ENCODE measurements around the gene OR1M1.
"Not testable (repeated sequence)": the region's sequence is repeated elsewhere in the genome, so short reads cannot be mapped to it uniquely, and the experiment has no call there.

OR1M1 gene

GRCh38 chr19:9071720-9072119 lies 15.1 kb upstream of the OR1M1 start:
- DNase-seq; in situ Hi-C loops (cut with MboI; ENCODE audit: low pct_unique_long_range_greater_than_20kb, low sequenced_read_pairs): not testable (repeated sequence)

DNA sequence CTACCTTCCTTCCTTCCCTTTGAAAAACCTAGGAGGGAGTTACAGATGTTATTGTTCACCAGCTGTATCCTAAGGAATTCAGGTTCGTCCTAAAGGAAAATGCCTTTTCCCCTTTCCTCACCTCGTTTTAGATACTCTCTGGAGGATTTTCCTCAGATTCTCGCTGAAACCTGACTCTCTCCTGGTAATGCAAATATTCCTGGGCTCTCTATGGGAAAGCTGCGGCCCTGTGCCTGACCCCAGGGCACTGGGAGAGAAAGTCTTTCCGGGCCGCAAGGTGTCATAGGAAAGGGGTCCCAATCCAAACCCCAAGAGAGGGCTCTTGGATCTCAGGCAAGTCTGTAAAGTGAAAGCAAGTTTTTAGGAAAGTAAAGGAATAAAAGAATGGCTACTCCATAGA lies 13.1 kb upstream of the OR1M1 start:
- DNase-seq = no peak
- in situ Hi-C loops (cut with MboI; ENCODE audit: low pct_unique_long_range_greater_than_20kb, low sequenced_read_pairs) = no loop called here

DNA sequence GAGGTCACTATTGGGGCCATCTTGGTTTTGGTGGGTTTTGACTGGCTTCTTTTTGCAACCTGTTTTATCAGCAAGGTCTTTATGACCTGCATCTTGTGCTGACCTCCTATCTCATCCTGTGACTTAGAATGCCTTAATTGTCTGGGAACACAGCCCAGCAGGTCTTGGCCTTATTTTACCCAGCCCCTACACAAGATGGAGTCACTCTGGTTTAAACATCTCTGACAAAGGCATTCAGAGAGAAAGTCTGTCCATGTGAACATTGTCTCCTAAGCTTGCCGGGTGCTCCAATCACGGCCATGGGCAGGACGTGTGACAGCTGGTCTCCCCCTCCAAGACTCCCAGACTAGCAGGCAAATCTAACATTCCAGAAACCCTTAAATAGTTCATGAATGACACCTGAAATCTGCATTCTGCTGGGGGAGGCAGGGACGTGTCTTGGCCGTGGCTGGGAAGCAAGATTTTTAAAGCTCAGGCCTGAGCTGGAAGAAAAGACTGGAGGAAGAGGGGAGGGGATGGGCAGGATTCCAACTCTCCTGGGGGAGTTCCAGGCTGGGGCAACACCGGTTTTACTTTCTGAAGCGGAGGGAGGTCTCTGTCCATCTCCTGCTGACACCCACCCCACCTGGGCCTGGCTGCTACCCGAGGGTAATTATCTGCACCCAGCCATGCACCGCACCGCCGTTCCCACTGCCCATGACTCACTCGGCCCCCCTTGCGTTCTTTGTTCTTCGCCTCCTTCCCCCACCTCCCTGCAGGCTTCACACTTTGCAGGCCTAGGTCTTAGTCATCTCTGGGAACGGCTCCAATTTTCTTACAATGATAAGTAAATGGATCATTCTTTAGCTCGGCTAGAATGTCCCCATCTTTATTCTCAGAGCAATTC lies 11.6 kb upstream of the OR1M1 start:
- peak; percentile 56 for DNase-seq
- in situ Hi-C loops (cut with MboI; ENCODE audit: low pct_unique_long_range_greater_than_20kb, low sequenced_read_pairs) = no loop called here

- in situ Hi-C loops (cut with MboI; ENCODE audit: low pct_unique_long_range_greater_than_20kb, low sequenced_read_pairs) = no loop called here
- DNase-seq = no peak
Observed at GRCh38 chr19:9076901-9077300, 10.0 kb upstream of the OR1M1 start.

GRCh38 chr19:9078651-9079050 lies 8.2 kb upstream of the OR1M1 start:
- DNase-seq = no peak
- in situ Hi-C loops (cut with MboI; ENCODE audit: low pct_unique_long_range_greater_than_20kb, low sequenced_read_pairs) = no loop called here

DNA sequence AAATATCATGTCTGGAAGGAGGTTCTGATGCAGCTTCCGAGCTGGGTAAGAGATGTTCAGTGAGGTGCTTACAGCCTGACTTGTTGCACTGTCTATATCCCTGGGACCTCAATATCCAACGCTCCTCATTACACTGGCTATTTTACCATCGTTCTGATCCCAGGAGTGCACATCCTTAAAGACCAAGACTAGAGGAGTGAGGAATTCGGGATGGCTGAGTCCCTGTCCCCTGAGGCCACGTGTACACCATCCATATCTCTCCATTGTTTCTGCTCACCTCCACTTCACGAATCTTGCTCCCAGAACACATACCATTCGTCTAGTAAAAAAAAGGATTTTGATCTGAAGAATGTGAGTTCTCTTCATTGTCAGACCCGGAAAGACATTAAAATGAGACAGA lies 20.5 kb downstream of the OR1M1 start, which contains the start of gene OR7G2:
Gene OR7G2, minus strand, starts transcription at position 101 of the 400 bp plus-strand sequence. CDS start 4,232 bp downstream, outside the sequence.
- no peak for DNase-seq
- in situ Hi-C loops (cut with MboI; ENCODE audit: low pct_unique_long_range_greater_than_20kb, low sequenced_read_pairs) = no loop called here

DNA sequence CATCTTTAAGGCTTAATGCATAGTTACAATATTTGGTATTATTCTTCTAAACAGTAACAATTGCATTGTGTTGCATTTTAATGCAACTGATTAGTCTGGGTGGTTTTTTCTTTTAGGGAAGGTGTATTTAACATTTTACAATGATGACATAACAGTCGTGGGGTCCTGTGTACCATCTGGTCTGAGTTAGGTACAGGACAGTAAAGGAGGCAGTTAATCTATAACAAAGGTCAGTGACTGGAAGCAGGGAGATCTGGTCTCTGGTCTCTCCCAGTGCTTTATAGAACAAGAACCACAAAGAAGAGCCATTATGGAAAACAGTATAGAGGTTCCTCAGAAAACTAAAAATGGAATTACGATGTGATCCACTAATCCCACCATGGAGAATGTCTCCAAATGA lies 23.1 kb downstream of the OR1M1 start:
- in situ Hi-C loops (cut with MboI; ENCODE audit: low pct_unique_long_range_greater_than_20kb, low sequenced_read_pairs) = no loop called here
- no peak for DNase-seq

GRCh38 chr19:9115307-9115813 lies 28.5 kb downstream of the OR1M1 start, which contains the start of gene OR7G1:
OR7G1 (minus strand) TSS chr19:9115763; CDS start chr19:9115763, 0 bp downstream.
- in situ Hi-C loops (cut with MboI; ENCODE audit: low pct_unique_long_range_greater_than_20kb, low sequenced_read_pairs) = no loop called here
- DNase-seq = peak; percentile 19

DNA sequence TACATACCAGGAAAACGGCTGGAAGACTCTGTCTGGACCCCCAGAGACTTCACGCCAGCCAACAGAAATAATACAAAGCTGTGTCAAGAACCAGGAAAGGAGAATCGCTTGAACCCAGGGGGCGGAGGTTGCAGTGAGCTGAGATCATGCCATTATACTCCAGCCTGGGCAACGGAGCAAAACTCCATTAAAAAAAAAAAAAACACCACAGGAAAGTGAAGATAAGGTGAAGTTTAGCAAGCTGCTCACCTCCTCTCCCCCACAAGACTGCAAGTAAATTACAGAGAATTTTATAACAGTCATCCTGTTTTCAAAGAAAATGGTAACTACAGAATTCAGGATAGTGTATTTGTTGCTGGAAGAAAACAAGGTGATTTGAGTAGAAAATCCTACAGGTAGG lies 29.7 kb downstream of the OR1M1 start:
- in situ Hi-C loops (cut with MboI; ENCODE audit: low pct_unique_long_range_greater_than_20kb, low sequenced_read_pairs) = no loop called here

DNA sequence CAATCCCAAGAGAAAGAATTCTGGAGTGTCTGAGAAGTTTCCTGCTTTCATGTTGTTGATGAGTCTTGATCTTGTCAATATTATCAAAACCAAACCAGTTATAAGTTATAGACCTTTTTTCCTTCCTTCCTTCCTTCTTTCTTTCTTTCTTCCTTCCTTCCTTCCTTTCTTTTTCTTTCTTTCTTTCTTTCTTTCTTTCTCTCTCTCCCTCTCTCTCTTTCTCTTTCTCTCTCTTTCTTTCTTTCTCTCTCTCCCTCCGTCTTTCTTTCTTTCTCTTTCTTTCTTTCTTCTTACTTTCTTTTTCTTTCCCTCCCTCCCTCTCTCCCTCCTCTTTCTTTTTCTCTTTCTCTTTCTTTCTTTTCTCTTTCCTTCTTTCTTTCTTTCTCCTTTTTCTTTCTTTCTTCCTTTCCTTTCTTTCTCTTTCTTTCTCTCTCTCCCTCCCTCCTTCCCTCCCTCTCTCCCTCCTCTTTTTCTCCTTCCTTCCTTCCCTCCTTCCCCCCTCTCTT lies 40.1 kb downstream of the OR1M1 start, which contains the start of gene OR7G3:
Gene OR7G3, minus strand, starts transcription at position 51 of the 506 bp plus-strand sequence. Its CDS starts 0 bp downstream, at position 51.
- in situ Hi-C loops (cut with MboI; ENCODE audit: low pct_unique_long_range_greater_than_20kb, low sequenced_read_pairs) = no loop called here
- DNase-seq = no peak

More for the DNA sequence above, 29.7 kb downstream of the OR1M1 start:
- no peak for DNase-seq

GRCh38 chr19:9128171-9128570 lies 41.3 kb downstream of the OR1M1 start:
- in situ Hi-C loops (cut with MboI; ENCODE audit: low pct_unique_long_range_greater_than_20kb, low sequenced_read_pairs) = no loop called here

DNA sequence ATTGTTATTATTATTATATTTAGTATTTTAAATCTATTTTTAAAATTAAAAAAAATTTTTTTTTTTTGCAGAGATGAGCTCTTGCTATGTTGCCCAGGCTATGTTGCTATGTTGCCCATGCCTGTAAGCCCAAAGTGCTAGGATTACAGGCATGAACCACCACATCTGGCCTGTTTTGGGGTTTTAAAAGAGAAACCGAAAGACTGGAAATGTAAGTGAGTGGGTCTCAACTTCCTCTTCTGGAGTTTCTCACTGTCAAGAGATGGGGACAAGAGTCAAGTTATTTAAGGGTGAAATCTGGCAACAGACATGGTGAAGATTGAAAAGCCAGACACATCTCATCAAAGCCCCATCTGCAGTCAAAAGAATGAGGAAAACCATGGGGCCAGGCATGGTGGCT lies 44.1 kb downstream of the OR1M1 start:
- in situ Hi-C loops (cut with MboI; ENCODE audit: low pct_unique_long_range_greater_than_20kb, low sequenced_read_pairs) = no loop called here
- peak; percentile 58 for DNase-seq

More at GRCh38 chr19:9128171-9128570, 41.3 kb downstream of the OR1M1 start:
- no peak for DNase-seq

DNA sequence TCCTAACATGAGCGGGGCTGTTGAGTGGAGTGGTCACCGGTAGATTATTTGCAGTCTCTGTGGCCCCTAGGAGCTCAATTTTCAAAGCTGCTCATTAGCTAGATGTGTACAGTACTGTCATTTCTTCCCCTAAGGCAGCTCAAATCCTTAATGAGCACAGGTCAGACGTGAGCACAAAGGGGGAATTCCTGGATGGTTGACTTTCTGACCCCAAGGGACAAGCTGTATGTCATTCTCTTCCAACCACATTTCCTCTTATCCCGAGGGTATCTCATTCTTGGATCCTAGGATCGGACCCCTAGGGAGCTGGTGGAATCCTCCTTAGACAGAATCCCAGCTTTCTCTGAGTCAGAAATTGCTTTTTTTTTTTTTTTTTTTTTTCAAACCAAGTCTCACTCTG lies 45.6 kb downstream of the OR1M1 start:
- DNase-seq = no peak
- in situ Hi-C loops (cut with MboI; ENCODE audit: low pct_unique_long_range_greater_than_20kb, low sequenced_read_pairs) = no loop called here

- in situ Hi-C loops (cut with MboI; ENCODE audit: low pct_unique_long_range_greater_than_20kb, low sequenced_read_pairs) = no loop called here
- no peak for DNase-seq
Observed at GRCh38 chr19:9139609-9140158, 52.8 kb downstream of the OR1M1 start.

DNA sequence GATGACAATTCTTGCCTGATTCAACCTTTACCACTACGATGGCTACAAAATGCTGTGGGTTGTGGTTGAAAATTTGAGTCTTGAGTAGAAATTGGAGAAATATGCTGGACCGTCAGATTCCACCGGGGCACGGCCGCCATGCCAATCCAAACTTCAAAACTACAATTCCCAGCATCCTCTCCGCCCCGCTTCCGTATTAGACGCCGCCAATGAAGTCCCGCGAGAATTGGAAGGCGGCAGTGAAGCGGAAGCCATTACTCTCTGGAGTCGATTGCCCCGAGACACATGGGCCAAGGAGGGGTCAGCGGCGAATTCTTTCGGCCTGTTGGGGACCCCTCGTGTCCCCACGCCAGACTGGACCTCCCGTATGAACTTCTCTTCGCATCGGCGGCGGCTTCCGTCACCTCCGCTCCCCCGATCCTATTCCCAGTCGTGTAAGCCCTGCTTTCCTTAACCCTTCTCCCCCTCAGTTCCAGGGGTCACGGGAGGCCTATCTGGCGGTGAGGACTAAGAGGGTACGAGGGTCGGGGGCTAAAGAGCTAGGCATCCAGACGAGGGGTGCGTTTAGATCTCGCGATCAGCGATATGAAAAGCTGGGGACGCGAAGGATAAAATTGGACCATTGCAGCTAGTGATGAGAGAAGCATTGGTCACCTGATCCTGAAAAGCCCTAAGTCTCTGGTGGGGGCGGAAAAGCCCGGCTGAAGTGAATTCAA lies 53.5 kb downstream of the OR1M1 start, which contains the start of gene ZNF317:
Gene ZNF317, plus strand, starts transcription at position 239 of the 716 bp plus-strand sequence. CDS start 15,620 bp downstream, outside the sequence.
- peak; percentile 91 for DNase-seq
- in situ Hi-C loops (cut with MboI; ENCODE audit: low pct_unique_long_range_greater_than_20kb, low sequenced_read_pairs) = no loop called here

GRCh38 chr19:9144920-9145319 lies 58.1 kb downstream of the OR1M1 start:
- no peak for DNase-seq
- in situ Hi-C loops (cut with MboI; ENCODE audit: low pct_unique_long_range_greater_than_20kb, low sequenced_read_pairs) = no loop called here

All from KBM-7 (cell line).